ENCODE data around the gene MYO3B.

DNA sequence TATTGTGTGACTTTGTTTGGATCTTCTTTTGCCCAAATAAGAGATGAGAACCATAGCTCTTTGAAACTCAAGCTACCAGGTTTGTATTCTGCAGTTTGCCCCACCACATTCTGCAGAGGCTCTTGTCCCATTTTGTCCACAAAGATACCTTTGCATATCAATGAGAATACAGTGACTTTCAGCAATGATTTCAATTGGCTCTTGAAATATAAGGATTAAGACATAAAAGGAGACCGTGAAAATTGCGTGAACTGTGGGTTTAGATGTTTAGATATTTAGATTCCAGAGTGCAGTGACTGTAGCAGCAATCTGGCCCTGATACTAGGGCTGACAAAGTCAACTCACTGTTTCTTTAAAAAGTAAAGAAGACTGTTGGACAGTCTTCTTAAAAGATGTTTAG lies 390.6 kb downstream of the MYO3B start:
- TF ChIP-seq, protein P1, sequence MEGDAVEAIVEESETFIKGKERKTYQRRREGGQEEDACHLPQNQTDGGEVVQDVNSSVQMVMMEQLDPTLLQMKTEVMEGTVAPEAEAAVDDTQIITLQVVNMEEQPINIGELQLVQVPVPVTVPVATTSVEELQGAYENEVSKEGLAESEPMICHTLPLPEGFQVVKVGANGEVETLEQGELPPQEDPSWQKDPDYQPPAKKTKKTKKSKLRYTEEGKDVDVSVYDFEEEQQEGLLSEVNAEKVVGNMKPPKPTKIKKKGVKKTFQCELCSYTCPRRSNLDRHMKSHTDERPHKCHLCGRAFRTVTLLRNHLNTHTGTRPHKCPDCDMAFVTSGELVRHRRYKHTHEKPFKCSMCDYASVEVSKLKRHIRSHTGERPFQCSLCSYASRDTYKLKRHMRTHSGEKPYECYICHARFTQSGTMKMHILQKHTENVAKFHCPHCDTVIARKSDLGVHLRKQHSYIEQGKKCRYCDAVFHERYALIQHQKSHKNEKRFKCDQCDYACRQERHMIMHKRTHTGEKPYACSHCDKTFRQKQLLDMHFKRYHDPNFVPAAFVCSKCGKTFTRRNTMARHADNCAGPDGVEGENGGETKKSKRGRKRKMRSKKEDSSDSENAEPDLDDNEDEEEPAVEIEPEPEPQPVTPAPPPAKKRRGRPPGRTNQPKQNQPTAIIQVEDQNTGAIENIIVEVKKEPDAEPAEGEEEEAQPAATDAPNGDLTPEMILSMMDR (IDR thresholded peaks at IDR 0.05): no peak
- TF ChIP-seq POLR2A (IDR thresholded peaks at IDR 0.05): no peak

Measured in body of pancreas (tissue), 4 donors.